Gastrocnemius medialis (tissue), 4 donors: ENCODE measurements around the gene EGR4.

ENCODE experiments used
- CTCF ChIP-seq, 5 experiments: fragments of 450-650 bp in 3 of 5; fragments of 200-600 bp in 2 of 5; sonication (generic) in 2 of 5; IDR thresholded peaks in 4 of 5; conservative IDR thresholded peaks in 1 of 5; 1 replicate in 4 of 5; 2 replicates in 1 of 5; pipeline ENCODE4 v1.5.1; 2016 to 2019; ENCODE audit warnings: antibody characterized with exemption in 5 of 5, mild to moderate bottlenecking in 3 of 5, moderate library complexity in 3 of 5
- POLR2A ChIP-seq, 2 donors: fragments of 450-650 bp; IDR thresholded peaks; one replicate each; pipeline ENCODE4 v1.6.1; 2017; ENCODE audit warnings: antibody characterized with exemption in 2 of 2, mild to moderate bottlenecking in 2 of 2, moderate library complexity in 2 of 2

DNA sequence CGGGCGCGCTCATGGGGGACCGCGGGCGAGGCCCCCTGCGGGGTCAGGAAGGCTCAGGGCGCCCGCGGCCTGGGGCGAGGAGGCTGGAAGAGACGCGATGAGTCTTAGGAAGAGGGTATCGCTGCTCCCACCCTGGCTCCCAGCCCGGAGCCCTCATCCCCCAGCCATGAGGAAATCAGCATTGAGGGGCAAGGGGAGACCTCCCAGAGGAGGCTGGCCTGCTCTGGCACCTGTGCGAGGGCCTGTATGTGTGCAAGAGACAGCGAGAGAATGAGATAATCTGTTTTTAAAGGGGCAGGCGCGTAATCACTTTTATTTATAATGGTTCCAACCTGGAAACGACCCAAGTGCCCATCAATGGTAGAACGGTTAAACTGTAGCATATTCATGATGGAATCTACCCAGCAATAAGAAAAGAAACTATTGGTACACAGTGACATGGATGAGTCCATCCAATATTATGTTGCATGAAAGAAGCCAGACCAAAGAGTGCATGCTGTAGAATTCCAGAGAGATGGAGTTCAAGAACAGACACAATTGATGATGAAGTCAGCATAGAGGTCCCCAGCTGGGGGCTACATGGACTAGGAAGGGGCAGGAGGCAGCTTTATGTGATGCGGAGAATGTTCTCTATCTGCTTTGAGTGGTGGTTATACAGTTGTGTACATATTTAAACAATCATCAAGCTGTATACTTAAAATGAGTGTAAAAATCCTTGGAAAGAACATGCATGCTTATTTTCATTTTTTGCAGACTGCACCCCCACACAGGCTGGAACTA, 23.5 kb downstream of the EGR4 start:
- TF ChIP-seq CTCF (IDR thresholded peaks at IDR 0.05 in 4 of 5, conservative IDR thresholded peaks at IDR 0.05 in 1 of 5) (no peak), POLR2A (IDR thresholded peaks at IDR 0.05) (no peak)
